Measurements from ENCODE around the gene ACBD5.
A peak's percentile ranks its signal among the peaks of the same experiment; 100 is the strongest.
"Not testable (repeated sequence)": the region's sequence is repeated elsewhere in the genome, so short reads cannot be mapped to it uniquely, and the experiment has no call there.

Gene ACBD5

GRCh38 chr10:27240212-27241009 is at the start of gene ACBD5:
TSS of gene ACBD5 (minus strand) at chr10:27240797. CDS start at chr10:27240688, 109 bp downstream.
- peak; percentile 86 for DNase-seq (ENCODE audit: low spot score)

- DNase-seq (ENCODE audit: low spot score), result peak; percentile 17
These were observed 44.5 kb upstream of the ACBD5 start for GRCh38 chr10:27285093-27285492.

- no peak for DNase-seq (ENCODE audit: low spot score)
These were observed 36.0 kb upstream of the ACBD5 start for GRCh38 chr10:27276581-27276980.

GRCh38 chr10:27266025-27266424 is 25.4 kb upstream of the ACBD5 start:
- DNase-seq (ENCODE audit: low spot score), result not testable (repeated sequence)

GRCh38 chr10:27262788-27263187 is 22.2 kb upstream of the ACBD5 start:
- not testable (repeated sequence) for DNase-seq (ENCODE audit: low spot score)

- DNase-seq (ENCODE audit: low spot score), result no peak
These were observed 18.5 kb upstream of the ACBD5 start for GRCh38 chr10:27258838-27259812.

GRCh38 chr10:27258492-27258837 is 17.9 kb upstream of the ACBD5 start:
- DNase-seq (ENCODE audit: low spot score), result no peak

- no peak for DNase-seq (ENCODE audit: low spot score)
These were observed 15.9 kb upstream of the ACBD5 start for GRCh38 chr10:27256299-27257189.

- no peak for DNase-seq (ENCODE audit: low spot score)
These were observed 13.0 kb upstream of the ACBD5 start for GRCh38 chr10:27253576-27253975.

GRCh38 chr10:27252267-27253000 is 11.8 kb upstream of the ACBD5 start:
- DNase-seq (ENCODE audit: low spot score), result no peak

- no peak for DNase-seq (ENCODE audit: low spot score)
These were observed 11.0 kb upstream of the ACBD5 start for GRCh38 chr10:27251554-27251953.

- no peak for DNase-seq (ENCODE audit: low spot score)
These were observed 7.6 kb upstream of the ACBD5 start for GRCh38 chr10:27248215-27248614.

- DNase-seq (ENCODE audit: low spot score), result no peak
These were observed 6.8 kb upstream of the ACBD5 start for GRCh38 chr10:27247441-27247840.

- DNase-seq (ENCODE audit: low spot score), result no peak
These were observed 6.4 kb upstream of the ACBD5 start for GRCh38 chr10:27247006-27247405.

- no peak for DNase-seq (ENCODE audit: low spot score)
These were observed 5.2 kb upstream of the ACBD5 start for GRCh38 chr10:27245836-27246235.

GRCh38 chr10:27244976-27245375 is 4.4 kb upstream of the ACBD5 start:
- DNase-seq (ENCODE audit: low spot score), result no peak

- DNase-seq (ENCODE audit: low spot score), result peak; percentile 81
These were observed 2.5 kb upstream of the ACBD5 start for GRCh38 chr10:27242951-27243551.

GRCh38 chr10:27242473-27242950 is 1.9 kb upstream of the ACBD5 start:
- no peak for DNase-seq (ENCODE audit: low spot score)

- peak; percentile 97 for DNase-seq (ENCODE audit: low spot score)
These were observed 1.3 kb upstream of the ACBD5 start for GRCh38 chr10:27241652-27242472.
